CD4-positive, alpha-beta T cell treated with Interleukin-15 for 1 hour (primary cell): ENCODE measurements around the gene THAP5.

ENCODE experiments used
- DNase-seq: peaks from one replicate; pipeline ENCODE4 v3.0.0-alpha.2; 2020

Gene THAP5

DNA sequence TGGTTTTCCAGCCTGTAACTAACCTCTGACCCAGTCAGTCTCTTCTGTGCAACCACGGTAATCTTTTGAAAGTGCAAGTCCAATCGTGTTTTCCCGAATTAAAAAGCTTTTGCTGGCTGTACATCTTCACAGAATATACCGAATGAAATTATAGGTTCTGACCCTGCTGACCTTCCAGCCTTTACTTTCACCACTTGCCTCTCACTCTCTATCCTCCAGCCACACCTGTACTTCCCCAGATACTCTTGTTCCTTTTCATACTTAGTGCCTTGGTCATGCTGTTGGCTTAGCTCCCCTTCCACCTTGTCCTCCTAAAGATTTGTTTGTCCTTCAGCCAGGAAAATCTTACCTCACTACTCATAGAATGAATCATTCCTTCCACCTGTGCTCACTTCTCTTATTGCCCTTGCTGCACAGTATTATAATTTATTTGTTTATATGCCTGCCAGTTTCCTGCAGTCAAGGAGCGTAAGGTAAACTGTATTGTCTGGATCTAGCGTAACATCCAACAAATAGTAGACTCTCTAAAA, 41.3 kb downstream of the THAP5 start:
- no peak for DNase-seq

DNA sequence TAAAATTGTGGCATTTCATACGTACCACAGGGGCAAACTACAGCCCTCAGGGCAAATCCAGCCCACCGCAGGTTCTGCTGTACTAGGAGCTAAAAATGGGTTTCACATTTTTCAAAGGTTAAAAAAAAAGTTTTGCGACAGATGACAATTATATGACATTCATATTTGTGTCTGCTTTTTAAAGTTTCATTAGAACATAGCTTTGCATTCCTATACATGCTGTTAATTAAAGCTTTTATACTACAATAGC, 42.8 kb downstream of the THAP5 start:
- no peak for DNase-seq

DNA sequence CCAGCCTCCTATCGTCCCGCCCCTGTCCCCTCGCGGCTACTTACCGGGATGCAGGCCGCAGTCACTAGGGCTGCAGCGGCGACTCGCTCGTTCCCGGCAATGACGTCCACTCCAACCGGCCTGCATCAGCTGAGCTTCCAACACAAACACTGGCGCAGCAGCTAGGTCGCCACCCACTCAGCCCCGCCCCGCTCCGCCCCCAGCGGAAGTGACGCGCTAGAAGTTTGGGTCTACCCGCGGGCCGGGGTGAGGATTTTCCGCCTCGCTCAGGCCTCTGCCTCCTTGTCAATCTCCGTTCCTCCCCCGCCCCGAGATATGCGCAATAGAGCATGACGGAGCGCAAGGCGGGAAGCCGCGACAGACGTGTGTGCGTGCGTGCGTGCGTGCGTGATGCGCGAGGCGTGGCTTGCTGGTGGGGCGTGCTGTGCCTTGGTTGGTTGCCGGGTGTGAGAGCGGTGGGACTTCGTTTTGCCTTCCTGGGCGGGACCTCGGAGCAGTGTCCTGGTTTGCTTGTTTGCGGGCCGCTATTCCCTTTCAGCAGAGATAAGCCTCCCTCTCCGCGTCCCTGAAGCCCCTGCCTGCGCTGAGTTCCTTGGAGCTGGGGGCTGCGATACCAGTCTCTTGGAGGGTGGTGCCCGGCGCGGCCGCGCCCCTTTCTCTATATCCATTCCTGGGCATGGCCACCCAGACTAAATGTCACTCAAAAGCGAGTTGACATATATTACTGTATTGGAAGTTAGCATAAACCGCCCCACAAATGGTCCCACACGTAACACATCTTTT, 43.3 kb downstream of the THAP5 start, which contains the start of gene PNPLA8:
Gene PNPLA8 (minus strand): TSS at position 151 of the 783 bp plus-strand sequence. CDS start 10,644 bp downstream, outside the sequence.
- peak; percentile 99 for DNase-seq

DNA sequence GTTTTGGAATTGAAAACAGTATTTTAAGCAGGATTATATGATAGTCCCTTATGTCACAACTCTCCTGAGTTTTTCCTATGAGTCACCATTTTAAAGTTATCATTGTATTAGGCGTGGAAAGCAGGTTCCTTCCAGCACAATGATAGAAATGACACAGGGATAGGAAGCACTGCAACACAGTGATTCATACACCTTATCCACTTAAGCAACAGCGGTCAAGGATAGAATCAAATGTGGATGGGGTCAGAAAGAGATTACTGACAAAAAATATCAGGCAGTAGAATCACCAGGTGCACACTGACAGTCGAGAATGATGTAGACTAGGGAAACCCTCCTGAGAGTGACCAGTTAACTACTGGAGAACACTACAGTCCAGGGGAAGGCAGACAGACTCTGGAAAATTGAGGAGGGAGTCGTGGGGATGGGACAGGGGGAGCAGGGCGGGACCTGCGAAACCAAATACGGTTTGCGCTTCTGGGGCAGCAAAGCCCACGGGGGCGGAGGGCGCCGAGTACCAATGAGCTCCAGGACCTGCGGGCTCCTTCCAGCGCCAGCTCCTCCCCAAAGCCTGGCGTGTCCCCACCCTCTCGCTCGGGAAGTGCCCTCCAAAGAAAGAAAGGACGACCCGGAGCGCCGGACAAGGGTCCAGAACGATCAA, 44.0 kb downstream of the THAP5 start:
- no peak for DNase-seq

DNA sequence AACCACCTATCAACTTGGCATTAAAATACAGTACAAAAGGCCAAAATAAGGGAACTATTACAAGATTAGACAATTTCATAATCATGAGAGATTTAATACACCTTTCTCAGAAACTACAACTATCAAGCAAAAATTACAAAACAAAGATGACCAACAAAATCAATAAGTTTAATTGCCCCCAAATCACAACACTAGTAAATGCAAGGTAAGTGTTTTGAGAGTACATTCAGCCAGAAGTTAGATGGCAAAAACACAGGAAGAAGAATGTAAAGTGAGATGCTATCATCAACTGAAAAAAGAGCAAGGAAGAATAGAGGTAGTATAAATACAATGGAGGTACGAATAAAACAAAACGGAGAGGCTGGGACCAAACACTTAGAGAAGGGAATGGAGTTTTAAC, 46.7 kb downstream of the THAP5 start:
- no peak for DNase-seq

DNA sequence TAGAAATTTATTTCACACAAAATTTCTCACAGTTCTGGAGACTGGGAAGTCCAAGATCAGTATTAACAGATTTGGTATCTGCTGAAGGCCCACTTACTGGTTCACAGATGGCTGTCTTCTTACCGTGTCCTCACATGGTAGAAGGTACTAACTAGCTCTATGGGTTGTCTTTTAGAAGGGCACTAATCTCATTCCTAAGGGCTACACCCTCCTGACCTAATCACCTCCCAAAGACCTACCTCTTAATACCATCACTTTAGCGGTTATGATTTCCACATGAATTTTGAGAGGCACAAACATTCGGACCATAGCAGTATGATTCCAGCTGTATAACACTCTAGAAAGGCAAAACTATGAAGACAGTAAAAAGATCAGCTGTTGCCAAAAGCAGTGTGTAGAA, 51.6 kb downstream of the THAP5 start:
- DNase-seq: no peak

DNA sequence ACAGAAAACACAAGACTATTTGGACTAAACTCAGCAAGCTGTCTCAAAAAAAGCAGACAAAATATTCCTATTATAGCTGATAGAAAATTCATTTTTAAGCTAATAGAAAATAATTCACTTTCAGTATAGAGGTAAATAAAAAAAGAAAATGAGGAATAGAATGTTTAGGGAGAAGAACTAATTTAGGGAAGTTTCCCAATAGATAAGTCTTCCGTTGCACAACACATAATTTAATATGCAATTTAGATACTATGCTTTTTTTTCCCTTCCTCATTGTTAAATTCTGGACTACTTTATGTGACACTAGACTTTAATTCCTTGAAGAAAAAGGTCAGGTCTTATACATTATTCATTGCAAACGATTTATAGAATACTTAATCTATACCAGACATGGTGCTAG, 53.9 kb downstream of the THAP5 start:
- DNase-seq: no peak

DNA sequence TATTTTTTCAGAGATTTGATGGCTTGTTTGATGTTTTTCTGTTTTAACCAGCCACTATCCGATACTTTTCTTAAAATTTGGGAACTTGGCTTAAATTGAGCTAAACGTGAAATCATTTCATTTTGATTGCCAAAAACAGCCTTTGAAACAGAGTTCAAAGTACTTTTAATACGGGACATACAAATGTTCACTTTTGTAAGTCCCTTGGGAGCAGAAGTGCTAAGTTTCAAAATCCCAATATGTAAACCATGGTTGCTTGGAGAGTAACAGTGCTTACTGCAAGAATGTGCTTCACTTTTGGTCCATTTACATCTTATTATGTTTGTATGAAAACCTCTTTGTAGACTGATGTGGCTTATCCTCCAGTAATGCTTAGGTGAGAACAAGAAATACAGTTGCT, 54.5 kb downstream of the THAP5 start:
- DNase-seq: no peak
